ENCODE measurements around the gene RPS15. TPM values are rescaled to one million over a fixed set of nuclear protein-coding genes. Genes with fewer than 3 reads are reported as not detected.

Gene RPS15
- total RNA-seq, 3 donors from 2014 or later, result 748 to 897 (median 892) TPM

DNA sequence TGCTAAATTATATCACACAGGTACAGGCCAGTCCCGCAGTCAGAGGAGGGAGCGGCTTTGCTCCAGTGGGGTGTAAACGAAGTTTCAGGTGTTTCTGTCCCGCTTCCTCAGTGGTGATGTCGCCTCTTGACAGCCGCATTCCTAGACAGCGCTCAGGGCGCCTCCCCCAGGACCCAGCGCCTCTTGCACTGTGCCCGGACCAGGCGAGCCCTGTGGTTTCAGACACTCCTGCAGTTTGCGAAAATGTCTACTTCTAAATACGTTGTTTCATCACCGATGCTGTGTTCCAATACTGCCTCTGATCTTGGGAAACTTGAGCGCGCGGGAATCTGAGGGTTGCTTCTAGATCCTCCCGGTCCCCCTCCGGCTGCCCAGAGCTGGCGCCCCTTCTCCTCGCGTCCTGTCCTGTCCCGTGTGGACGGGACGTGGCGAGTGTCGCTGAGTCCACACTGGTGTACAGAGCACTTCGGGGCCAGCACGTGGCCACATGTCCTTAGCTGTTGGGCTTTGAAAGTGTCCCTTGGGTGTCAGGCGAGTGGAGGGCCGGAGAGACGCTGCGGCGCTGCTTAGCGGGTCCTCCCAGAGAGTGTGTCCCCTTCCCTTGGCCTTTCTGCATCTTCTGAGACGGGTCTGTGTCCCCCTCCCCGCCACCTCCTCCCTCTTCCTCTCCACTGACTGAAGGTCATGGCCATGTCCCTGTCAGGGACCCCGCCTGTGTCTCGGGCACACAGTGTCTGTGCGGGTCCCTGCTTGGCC lies 14.6 kb upstream of the RPS15 start:
- no peak for DNase-seq
- no peak overlapping the region for H3K4me3 ChIP-seq
- H3K36me3 ChIP-seq (ENCODE audit: low read depth), result peaks cover 18% of the 10 kb centered on the region
- no peaks in the 10 kb centered on the region for H3K9me3 ChIP-seq
- ATAC-seq, result peak; percentile 4
- no peaks in the 10 kb centered on the region for H3K4me1 ChIP-seq (ENCODE audit: low read depth)
- TF ChIP-seq, protein P1, sequence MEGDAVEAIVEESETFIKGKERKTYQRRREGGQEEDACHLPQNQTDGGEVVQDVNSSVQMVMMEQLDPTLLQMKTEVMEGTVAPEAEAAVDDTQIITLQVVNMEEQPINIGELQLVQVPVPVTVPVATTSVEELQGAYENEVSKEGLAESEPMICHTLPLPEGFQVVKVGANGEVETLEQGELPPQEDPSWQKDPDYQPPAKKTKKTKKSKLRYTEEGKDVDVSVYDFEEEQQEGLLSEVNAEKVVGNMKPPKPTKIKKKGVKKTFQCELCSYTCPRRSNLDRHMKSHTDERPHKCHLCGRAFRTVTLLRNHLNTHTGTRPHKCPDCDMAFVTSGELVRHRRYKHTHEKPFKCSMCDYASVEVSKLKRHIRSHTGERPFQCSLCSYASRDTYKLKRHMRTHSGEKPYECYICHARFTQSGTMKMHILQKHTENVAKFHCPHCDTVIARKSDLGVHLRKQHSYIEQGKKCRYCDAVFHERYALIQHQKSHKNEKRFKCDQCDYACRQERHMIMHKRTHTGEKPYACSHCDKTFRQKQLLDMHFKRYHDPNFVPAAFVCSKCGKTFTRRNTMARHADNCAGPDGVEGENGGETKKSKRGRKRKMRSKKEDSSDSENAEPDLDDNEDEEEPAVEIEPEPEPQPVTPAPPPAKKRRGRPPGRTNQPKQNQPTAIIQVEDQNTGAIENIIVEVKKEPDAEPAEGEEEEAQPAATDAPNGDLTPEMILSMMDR (IDR thresholded peaks at IDR 0.05), result no peak
- intact Hi-C loops (cut with DNase I, micrococcal nuclease), result no loop called here

GRCh38 chr19:1424192-1424955 lies 13.8 kb upstream of the RPS15 start:
- Histone ChIP-seq H3K4me3 (no peak overlapping the region), H3K4me1 (ENCODE audit: low read depth) (no peaks in the 10 kb centered on the region), H3K36me3 (ENCODE audit: low read depth) (peaks cover 18% of the 10 kb centered on the region), H3K9me3 (no peaks in the 10 kb centered on the region)
- peak in 1 of 3 donors; percentile 46 for DNase-seq
- TF ChIP-seq, protein P1 (IDR thresholded peaks at IDR 0.05), result no peak
- ATAC-seq, result peak; percentile 64
- intact Hi-C loops (cut with DNase I, micrococcal nuclease), result no loop called here

GRCh38 chr19:1425102-1425837 lies 12.9 kb upstream of the RPS15 start:
- intact Hi-C loops (cut with DNase I, micrococcal nuclease), result no loop called here
- Histone ChIP-seq H3K4me3 (no peak overlapping the region), H3K4me1 (ENCODE audit: low read depth) (no peaks in the 10 kb centered on the region), H3K36me3 (ENCODE audit: low read depth) (peaks cover 21% of the 10 kb centered on the region), H3K9me3 (no peaks in the 10 kb centered on the region)
- no peak for DNase-seq
- no peak for ATAC-seq
- TF ChIP-seq, protein P1 (IDR thresholded peaks at IDR 0.05), result no peak

DNA sequence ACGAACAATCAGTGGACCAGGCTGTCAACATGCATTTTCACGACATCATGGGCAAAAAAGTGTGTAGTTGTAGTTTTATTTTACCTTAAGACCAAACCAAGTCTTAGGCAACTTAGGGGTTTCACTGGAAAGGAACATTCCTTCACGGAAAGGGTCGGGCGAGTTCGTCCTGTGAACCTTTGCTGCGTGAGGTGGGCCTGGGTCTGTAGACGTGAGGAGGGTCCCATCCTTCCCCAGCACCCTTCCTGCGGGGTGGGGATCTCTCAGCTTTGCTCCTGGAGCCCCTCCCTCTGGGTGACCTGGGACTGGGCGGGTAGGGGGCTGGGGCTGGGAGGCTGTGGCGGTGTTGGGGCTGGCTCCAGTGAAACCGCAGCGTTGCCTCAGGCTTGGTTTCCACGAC lies 12.3 kb upstream of the RPS15 start:
- ATAC-seq (no peak), DNase-seq (no peak)
- intact Hi-C loops (cut with DNase I, micrococcal nuclease), result no loop called here
- no peaks in the 10 kb centered on the region for H3K9me3 ChIP-seq
- no peaks in the 10 kb centered on the region for H3K4me1 ChIP-seq (ENCODE audit: low read depth)
- TF ChIP-seq, protein P1 (IDR thresholded peaks at IDR 0.05), result no peak
- no peak overlapping the region for H3K4me3 ChIP-seq
- peaks cover 22% of the 10 kb centered on the region for H3K36me3 ChIP-seq (ENCODE audit: low read depth)

- Histone ChIP-seq H3K36me3 (ENCODE audit: low read depth) (peaks cover 17% of the 10 kb centered on the region), H3K9me3 (no peaks in the 10 kb centered on the region), H3K4me3 (no peak overlapping the region), H3K4me1 (ENCODE audit: low read depth) (no peaks in the 10 kb centered on the region)
- DNase-seq (no peak), ATAC-seq (no peak)
- intact Hi-C loops (cut with DNase I, micrococcal nuclease), result no loop called here
- TF ChIP-seq, protein P1 (IDR thresholded peaks at IDR 0.05), result no peak
Observed at GRCh38 chr19:1426736-1427135, 11.5 kb upstream of the RPS15 start.
